Thyroid gland (tissue), 4 donors: Measurements from ENCODE around the gene PACSIN1.

Experiments used
- CTCF ChIP-seq, 6 experiments: fragments of 200-600 bp in 3 of 6; fragments of 450-650 bp in 3 of 6; sonication (generic) in 3 of 6; IDR thresholded peaks; one replicate each; pipeline ENCODE4 v1.5.1; 2016 to 2019; ENCODE audit warnings: antibody characterized with exemption in 6 of 6, mild to moderate bottlenecking in 2 of 6, inconsistent platforms in 1 of 6, moderate library complexity in 1 of 6
- POLR2A ChIP-seq, 2 donors: fragments of 450-650 bp; IDR thresholded peaks; one replicate each; pipeline ENCODE4 v1.6.1; 2017; ENCODE audit warnings: antibody characterized with exemption in 2 of 2, mild to moderate bottlenecking in 2 of 2, moderate library complexity in 1 of 2

- TF ChIP-seq POLR2A (IDR thresholded peaks at IDR 0.05) = no peak
- TF ChIP-seq CTCF (IDR thresholded peaks at IDR 0.05) = no peak
Measured at GRCh38 chr6:34576286-34576955, 110.5 kb downstream of the PACSIN1 start.
